ENCODE results near the gene ACSL3.

DNA sequence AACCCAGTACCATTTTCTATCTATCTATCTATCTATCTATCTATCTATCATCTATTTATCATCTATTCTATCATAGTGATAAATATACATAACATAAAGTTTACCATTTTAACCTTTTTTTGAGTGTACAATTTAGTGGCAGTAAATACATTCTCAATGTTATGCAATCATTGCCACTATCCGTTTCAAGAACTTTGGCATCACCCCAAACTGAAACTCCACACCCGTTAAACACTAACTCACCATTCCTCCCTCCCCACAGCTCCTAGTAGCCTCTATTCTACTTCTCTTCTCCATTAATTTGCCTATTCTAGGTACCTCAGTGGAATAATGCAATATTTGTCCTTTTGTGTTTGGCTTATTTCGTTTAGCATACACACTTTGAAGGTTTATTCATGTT lies 108.7 kb downstream of the ACSL3 start:
- TF ChIP-seq EZH2 (IDR thresholded peaks at IDR 0.05; ENCODE audit: insufficient read depth, poor library complexity, severe bottlenecking) (no peak), EZH2phosphoT487 (IDR thresholded peaks at IDR 0.05; ENCODE audit: insufficient read depth, low read depth) (no peak)

All from GM23248 (cell line).